Activated CD8-positive, alpha-beta memory T cell treated with anti-CD3 and anti-CD28 coated beads, Interleukin-2, amount 50 U/mL, for 24 hours (primary cell): Measurements from ENCODE around the gene COQ9.

Source experiments
- DNase-seq: peaks from one replicate; pipeline ENCODE4 v3.0.0-alpha.2; 2020; ENCODE audit errors: extremely low read depth

The COQ9 gene

DNA sequence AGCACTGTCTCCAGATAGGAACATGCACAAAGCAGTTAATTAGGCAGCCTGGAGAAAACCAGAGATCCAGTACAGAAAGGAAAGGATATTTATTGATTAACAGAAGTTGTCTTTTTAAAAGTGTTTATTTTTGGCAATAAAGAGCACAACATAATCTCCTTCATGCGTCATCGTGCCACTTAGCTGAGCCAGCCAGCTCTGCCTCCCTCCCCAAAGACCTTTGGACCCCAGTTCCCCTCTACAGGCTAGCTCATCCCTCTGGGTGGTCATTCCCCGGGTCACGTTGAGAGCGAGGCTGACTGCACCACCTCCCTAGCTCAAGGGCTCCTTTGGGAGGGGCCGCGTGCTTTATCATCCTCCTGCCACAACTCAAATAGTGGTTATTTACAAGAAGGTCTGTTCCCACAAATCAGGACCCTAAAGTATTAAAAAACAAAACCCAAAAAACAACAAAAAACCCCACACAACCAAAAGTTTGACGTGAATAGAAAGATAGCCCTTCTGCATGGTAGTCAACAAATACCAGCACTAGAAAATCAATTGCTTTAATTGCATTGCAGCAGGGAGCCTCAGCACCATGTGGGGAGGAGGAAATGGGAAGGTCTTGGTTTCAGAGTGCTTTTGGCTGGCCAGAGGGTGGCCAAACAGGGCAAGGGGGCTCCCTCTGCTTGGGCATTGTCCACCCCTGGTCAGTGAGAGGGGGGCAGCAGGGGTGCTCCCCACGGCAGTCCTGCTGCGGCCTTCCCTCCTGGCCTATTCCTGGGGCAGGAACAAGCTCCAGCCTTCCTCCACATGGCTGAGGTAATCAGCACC is 24.8 kb downstream of the COQ9 start:
- DNase-seq = no peak

- no peak for DNase-seq
Measured at GRCh38 chr16:57472665-57473060, 25.4 kb downstream of the COQ9 start.

DNA sequence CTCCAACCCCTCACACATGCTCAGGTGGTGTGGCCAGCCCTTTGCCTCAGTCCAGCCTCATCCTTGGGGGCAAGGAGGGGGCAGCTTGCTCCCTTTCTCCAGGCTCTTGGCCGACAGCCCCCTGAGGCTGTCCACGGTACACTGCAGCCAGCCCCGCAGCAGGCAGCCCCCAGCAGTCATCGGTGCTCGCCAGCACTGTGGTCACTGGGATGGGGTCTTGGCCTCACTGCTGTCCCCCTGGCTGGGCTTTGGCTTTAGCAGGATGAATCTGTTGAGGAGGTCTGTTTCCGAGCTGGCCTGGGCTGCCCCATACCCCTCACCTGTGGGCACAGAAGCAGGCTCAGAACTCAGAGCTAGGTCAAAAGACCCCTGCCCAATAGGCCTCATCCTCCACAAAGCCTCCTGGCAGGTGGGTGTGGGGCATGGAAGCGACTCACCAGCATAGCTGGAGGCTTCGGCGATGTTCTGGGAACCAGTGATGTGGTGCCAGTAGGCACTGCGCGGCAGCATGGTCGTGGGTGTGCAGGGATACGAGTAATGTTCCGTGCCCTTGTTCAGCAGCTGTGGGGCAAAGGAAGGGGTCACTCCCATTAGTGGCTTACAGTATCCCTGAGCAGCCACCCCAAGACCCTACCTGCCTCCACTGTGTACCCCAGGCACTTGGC is 26.0 kb downstream of the COQ9 start:
- DNase-seq = no peak

DNA sequence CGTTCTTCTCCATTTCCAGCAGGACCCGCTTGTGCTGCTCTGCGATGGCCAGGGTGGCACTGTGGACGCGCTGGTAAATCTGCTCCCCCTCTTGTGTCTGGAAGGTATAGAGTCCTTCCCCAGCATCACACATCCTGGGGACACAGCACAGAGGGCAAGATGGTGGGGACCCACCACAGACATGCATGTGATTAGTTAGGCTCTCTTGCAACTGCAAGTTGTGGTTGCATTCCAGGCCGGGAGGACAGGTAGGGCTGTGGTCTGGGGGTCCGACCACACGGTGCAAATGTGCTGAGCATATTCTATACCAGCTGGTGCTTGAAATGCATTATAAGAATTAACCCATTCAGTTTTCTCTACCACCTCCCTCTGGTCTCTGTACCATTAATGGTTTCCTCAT is 26.6 kb downstream of the COQ9 start:
- no peak for DNase-seq

DNA sequence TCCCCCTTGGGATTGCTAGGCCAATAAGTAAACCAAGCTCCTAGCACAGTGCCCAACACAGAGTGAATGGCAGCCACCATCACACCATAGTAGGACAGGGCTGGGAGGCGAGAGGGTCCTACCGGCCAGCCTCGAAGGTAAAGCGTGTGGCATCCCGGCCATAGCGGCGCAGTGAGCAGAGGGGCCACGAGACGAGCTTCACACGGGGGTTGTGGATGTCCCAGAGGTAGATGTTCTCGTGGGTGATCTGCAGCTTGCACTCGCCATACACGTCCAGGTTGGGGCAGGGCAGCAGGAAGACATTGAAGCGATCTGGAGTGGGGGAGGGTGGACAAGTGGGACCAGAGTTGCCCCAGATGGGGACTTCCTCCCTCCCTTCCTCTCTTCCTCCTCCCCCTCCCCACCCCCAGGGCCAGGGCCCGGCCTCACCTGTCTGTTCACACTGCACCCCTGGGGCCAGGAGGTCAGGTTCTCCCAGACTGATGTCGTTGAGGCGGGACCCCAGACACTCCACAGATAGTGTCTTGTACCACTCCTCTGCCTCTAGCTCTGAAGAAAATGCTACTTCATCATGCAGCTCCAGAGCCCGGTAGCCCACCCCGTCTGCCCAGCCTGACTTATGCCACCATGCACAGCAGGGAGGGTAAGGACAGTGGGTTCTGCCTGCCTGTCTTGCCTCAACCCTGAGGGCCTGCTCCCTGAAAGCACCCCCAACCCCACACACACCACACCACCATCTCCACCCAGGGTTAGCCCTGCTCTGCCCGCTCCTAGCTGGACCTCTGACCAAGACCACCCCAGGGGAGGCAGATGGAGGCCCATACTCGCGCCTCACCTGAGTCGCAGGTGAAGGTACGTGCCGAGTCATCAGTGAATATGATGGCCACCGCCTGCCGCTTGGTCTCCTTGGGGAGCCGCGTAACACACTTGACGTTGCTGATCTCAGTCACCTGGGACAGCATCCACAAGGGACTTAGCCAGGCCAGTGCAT is 27.7 kb downstream of the COQ9 start:
- no peak for DNase-seq

GRCh38 chr16:57475711-57476339 is 28.5 kb downstream of the COQ9 start:
- peak; percentile 42 for DNase-seq

DNA sequence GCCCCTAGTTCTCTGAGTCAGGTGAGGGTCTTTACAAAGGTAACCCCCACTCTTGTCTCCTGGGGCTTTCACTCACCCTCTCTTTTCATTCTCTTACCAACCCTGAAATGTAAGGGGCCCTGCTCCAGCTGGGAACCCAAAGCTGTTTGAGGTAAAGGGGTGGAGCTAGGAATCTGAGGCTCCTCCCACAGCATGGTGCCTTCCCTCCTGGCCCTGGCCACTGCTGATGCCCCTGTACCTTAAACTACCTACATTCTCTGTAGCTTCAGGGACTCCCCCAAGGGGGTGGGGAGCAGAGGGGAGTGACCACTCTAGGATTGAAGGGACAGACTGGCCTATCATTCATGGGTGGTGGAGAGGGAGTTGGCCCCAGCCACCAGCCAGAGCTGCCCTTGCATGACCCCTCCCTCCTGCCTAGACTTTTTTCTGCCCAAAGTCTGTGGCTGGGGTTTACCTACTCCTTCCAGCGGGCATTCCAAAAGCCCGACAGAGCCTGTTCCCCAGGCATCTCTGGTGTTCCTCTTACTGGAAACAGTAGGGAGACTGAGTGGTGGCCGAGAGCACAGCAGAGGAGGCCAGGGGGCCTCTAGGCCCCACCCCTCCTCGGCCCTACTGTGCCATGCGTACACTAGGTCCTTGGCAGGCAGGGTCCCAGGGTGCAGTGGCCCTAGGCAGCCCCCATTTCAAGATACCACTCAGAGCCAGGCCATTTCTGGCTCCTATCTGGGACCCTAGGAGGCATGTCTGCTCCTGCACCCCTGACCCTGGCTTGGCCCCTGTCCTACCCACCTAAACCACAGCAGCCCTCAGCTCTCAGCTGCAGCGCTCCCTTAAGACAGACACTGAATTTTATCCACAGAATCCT is 29.5 kb downstream of the COQ9 start:
- DNase-seq = no peak

DNA sequence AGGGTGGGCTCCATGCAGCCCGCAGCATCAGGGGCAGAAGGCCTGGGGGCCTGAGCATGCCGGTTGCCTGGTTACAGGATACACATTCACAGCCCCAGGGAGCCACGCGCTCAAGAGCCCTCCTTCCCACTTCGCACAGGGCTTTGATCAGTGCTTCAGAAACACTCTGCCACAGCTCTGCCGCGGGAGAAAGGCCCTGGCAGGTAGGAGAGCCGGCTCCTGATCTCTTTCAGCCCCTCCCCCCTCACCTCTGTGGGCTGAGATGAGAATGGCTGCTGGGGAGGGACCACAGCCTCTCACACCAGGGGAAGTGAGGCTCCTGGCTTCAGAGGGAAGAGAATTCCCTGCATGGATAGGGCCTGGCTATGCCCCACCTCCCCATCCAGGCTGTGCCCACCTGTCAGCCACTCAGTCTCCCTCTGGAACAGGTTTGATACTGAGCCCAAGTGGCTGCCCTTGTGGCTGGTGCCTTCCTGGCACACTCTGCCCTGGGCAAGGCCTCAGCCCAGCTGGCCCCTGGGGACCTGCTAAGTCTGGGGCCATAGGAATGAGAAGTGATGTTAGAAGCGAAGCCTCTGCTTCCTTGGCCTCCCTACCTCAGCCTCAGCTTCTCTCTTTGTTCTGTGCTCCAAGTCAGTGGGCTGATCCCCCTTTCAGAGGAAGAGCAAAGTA is 30.4 kb downstream of the COQ9 start:
- DNase-seq = no peak

GRCh38 chr16:57478396-57479204 is 31.3 kb downstream of the COQ9 start:
- DNase-seq = no peak

- DNase-seq = no peak
Measured at GRCh38 chr16:57479205-57479975, 32.1 kb downstream of the COQ9 start.

- no peak for DNase-seq
Measured at GRCh38 chr16:57479976-57480753, 32.9 kb downstream of the COQ9 start.

GRCh38 chr16:57480754-57481230 is 33.5 kb downstream of the COQ9 start:
- no peak for DNase-seq

DNA sequence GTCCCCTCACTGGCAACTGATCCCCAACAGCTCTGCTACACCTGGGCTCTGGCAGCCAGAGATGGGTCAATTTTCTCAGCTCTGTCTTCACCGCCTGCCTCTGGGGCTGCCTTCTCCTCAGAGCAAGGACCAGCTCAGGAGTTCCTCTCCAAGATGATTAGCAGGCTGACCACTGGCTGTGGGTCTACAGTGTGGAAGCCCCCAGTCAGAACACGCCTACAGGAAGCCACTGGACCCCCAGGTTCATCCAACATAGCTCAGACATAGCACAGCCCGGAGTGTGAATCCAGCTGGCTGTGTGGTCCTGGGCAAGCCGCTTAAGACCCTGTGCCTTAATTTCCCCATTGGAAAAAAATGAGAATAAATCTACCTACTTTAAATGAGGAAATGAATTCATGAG is 34.1 kb downstream of the COQ9 start:
- DNase-seq = no peak

GRCh38 chr16:57482845-57483545 is 35.7 kb downstream of the COQ9 start:
- no peak for DNase-seq

- DNase-seq = no peak
Measured at GRCh38 chr16:57483725-57484514, 36.6 kb downstream of the COQ9 start.

DNA sequence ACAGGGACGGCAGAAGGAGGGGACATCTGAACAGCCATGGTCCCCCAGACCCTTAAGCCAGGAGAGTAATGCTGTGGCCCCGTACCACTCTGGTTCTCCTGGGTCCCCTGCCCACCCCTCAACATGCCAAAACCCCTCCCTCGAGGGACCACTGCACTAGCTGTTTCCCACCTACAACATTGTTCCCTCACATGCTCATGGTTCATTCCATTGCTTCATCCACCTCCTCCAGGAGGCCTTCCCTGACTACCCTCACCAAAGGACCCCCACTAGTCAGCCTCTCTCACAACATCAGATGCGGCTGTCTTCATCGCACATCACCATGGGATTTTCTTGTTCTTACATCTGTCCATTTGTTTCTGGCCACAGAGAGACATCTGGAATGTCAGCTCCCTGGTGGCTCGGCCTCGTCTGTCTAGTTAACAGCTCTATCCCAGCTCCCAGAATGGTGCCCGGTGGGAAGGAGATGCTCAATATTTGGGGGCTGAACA is 37.3 kb downstream of the COQ9 start:
- no peak for DNase-seq
